Activated T-helper 2 cell treated with anti-CD3 and anti-CD28 coated beads, Interferon-gamma antibody, Interleukin-2, Interleukin-4, amounts not matched to agents 10 μg/mL and 5 μg/mL and 100 μg/mL, durations not matched to agents 14 hours and 24 hours and 36 hours (primary cell): Measurements from ENCODE around the gene GARIN5B. TPM values are rescaled to one million over a fixed set of nuclear protein-coding genes. Genes with fewer than 3 reads are reported as not detected.

ENCODE experiments used
- DNase-seq: peaks from one replicate; pipeline ENCODE4 v3.0.0; 2021; ENCODE audit warnings: low spot score
- H3K27ac Mint-ChIP-seq: one replicate; pipeline ENCODE4 v1.8.0; 2021; ENCODE audit warnings: mixed read lengths
- H3K27me3 Mint-ChIP-seq: one replicate; pipeline ENCODE4 v1.8.0; 2021; ENCODE audit warnings: low read depth, mixed read lengths
- H3K36me3 Mint-ChIP-seq: one replicate; pipeline ENCODE4 v1.8.0; 2021; ENCODE audit warnings: low read depth, mixed read lengths
- H3K4me1 Mint-ChIP-seq: one replicate; pipeline ENCODE4 v1.8.0; 2021; ENCODE audit warnings: low read depth, mixed read lengths
- H3K4me3 Mint-ChIP-seq: one replicate; pipeline ENCODE4 v1.8.0; 2021; ENCODE audit warnings: low read depth, mild to moderate bottlenecking, moderate library complexity, mixed read lengths
- H3K9me3 Mint-ChIP-seq: one replicate; pipeline ENCODE4 v1.8.0; 2021; ENCODE audit warnings: mixed read lengths
- intact Hi-C: fragments of 100-400 bp; cut with micrococcal nuclease; formaldehyde crosslinking; loops from one replicate; pipeline ENCODE4 v1.15.1; 2023
- total RNA-seq: library from RNA; stranded (reverse); gene quantifications from 2 replicates; pipeline ENCODE4 v1.2.3, GENCODE V29; 2022

The GARIN5B gene
- total RNA-seq, 1 donor from 2014 or later = not detected

DNA sequence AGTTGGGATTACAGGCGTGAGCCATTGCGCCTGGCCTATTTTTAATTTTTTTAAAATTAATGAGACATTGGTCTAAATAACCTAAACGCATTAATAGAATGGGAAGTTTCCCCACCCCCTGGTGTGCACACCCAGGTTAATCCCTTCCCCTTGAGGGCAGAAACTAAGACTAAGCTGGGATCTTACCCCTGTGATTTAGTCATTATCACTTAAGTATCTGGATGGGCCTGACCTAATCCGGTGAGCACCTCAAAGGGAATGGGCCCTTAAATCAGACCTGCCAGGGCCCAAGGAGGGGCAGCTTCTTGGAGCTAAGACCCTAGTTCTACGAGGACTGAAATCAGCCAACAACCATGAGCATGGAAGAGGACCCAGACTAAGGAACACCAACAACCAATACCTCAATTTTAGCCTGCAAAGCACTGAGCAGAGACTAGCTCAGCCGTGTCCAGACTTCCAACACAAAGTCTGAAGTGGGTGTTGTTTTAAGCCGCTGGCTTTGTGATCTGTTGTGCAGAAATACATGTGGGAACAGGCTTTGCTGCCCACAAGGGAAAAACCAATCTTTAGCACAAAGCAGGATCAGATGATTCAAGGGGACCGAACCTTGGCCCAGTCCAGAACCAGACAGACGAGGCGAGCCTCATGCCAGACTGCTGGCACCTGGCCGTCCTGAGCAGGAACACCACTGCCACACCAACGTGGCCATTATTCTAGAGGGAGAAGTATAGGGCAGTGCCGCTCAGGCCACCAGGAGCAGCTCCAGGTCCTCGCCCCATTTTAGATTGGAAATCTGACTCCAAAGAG, 37.4 kb upstream of the GARIN5B start:
- Mint-ChIP-seq H3K27ac (no peak overlapping the region), H3K9me3 (no peaks in the 10 kb centered on the region), H3K27me3 (no peaks in the 10 kb centered on the region), H3K36me3 (peaks cover 44% of the 10 kb centered on the region), H3K4me1 (peaks cover 17% of the 10 kb centered on the region), H3K4me3 (no peak overlapping the region)
- intact Hi-C loops = no loop called here
- no peak for DNase-seq

DNA sequence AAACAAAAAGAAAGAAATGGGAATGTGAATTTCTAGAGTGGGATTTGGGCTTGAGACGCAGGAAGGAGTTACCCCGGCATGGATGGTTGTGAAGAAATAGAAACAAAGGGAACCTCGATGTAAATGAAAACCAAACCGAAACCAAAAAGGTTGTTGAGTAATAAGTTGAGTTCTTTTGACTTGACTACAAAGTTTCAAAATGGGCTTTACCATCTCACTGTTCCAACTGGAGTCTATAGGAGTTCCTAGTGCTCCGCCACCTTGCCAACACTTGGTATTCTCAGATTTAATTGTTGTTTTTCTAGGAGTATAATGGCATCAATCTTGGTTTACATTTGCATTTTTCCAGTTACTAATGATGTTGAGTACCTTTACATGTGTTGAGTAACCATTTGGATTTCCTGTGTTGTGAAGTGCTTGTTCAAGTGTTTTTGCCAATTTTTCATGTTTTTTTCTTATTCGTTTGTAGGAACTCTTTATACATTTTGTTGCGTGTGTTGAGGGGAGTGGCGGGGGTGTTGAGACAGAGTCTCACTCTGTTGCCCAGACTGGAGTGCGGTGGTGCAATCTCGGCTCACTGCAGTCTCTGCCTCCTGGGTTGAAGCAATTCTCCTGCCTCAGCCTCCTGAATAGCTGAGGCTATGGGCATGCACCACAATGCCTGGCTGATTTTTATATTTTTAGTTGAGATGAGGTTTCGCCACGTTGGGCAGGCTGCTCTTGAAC, 35.3 kb upstream of the GARIN5B start:
- Mint-ChIP-seq H3K4me3 (no peak overlapping the region), H3K36me3 (peaks cover 32% of the 10 kb centered on the region), H3K4me1 (peaks cover 15% of the 10 kb centered on the region), H3K9me3 (no peaks in the 10 kb centered on the region), H3K27me3 (no peaks in the 10 kb centered on the region), H3K27ac (peak overlapping the region; percentile 75)
- no peak for DNase-seq
- intact Hi-C loops = no loop called here

DNA sequence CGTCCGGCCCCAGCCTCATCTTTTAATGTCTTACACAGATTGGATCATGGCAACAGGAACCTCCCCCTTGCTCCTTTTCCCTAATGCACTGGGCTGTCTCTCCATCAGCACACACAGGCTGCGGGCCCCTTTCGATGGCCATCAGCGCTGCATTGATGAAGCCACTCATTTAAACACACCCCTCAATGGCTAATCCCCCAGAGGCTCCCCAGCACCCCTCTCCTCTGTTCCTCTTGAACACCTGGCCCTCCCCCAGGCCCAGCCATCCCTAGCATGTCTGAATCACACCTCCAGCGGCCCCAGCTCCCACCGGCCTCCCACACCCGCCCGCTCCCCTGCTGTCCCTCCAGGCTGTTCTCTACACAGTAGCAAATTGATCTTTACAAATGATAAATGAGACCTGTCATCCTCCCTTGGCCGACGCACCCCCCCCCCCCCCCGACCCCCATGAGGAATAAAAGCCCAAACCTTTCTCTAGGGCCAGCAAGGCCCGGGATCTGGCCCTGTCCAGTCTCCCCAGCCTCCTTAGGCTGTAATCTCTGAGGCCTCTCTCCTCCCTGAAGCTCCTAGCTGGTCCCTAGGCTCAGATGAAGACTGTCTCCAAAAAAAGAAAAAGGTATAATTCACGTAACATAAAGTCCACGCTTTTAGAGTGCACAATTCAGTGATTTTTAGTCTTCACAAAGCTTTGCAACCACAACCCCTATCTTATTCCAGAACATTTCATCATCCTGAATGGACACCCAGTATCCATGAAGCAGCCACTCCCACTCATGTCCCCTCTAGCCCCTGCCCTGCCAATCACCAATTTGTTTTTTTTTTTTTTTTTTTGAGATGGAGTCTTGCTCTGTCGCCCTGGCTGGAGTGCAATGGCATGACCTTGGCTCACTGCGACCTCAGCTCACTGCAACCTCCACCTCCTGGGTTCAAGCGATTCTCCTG, 30.0 kb upstream of the GARIN5B start:
- Mint-ChIP-seq H3K4me1 (peaks cover 8% of the 10 kb centered on the region), H3K9me3 (no peaks in the 10 kb centered on the region), H3K36me3 (peaks cover 32% of the 10 kb centered on the region), H3K27ac (no peak overlapping the region), H3K27me3 (no peaks in the 10 kb centered on the region), H3K4me3 (no peak overlapping the region)
- DNase-seq = no peak
- intact Hi-C loops = no loop called here

DNA sequence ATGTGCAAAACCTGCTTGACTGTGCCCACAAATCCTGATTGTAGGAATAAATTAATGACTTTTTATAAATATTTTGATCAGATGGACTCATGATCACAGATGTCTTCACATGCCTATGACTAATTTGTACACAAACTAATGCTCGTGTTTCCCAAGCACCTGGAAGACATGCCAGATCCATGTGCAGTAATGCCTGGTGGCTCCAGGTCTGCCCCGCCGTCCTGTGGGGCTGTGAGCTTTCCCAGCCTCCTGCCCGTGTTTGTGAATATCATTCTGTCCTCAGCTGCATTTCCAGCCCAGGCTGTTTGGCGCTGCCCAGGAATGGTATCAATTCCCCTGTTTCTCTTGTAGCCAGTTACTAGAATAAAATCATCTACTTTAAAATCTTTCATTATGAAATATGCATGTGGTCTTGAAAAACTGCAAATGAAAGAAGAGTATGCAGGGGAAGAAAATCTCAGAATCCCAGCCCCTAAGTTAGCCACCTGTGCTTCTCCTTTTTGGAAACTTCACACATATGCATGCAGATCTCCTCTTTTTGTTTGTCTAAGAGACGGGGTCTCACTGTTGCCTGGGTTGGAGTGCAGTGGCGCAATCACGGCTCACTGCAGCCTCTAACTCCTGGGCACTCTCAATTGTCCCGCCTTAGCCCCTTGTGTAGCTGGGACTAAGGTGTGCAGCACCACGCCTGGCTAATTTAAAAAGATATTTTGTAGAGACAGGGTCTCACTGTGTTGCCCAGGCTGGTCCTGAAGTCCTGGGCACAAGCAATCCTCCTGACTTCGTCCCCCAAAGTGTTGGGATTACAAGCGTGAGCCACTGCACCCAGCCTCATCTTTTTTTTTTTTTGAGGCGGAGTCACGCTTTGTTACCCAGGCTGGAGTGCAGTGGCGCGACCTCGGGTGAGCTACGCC, 28.9 kb upstream of the GARIN5B start:
- H3K36me3 Mint-ChIP-seq = peaks cover 44% of the 10 kb centered on the region

DNA sequence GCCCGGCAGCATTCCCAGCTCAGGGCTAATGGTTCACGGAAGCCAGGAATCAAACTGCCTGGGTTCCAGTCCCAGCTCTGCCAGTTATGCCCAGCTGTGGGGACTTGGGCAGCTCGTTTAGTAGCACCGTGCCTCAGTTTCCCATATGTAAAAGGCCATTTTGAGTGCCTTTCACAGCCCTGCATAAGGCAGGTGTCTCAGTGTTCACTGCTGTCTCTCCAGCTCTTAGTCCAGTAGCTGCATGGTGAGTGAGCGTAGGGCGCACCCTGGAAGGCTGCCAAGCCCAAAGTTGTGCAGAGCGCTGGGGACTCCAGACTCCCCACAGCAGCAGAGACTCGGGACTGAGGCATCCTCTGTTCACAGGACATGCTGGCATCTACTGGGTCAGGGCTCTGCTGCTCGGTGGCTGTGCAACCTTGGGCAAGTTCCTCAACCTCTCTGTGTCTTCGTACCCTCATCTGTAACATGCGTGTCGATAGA, 28.2 kb upstream of the GARIN5B start:
- Mint-ChIP-seq H3K4me1 (peaks cover 17% of the 10 kb centered on the region), H3K9me3 (no peaks in the 10 kb centered on the region), H3K36me3 (peaks cover 51% of the 10 kb centered on the region), H3K27me3 (no peaks in the 10 kb centered on the region), H3K4me3 (no peak overlapping the region), H3K27ac (no peak overlapping the region)
- DNase-seq = no peak
- intact Hi-C loops = no loop called here

More for the DNA sequence above, 28.9 kb upstream of the GARIN5B start:
- no peak overlapping the region for H3K27ac Mint-ChIP-seq
- DNase-seq = no peak
- intact Hi-C loops = no loop called here
- H3K4me1 Mint-ChIP-seq = peaks cover 15% of the 10 kb centered on the region
- H3K27me3 Mint-ChIP-seq = no peaks in the 10 kb centered on the region
- H3K4me3 Mint-ChIP-seq = no peak overlapping the region
- no peaks in the 10 kb centered on the region for H3K9me3 Mint-ChIP-seq

DNA sequence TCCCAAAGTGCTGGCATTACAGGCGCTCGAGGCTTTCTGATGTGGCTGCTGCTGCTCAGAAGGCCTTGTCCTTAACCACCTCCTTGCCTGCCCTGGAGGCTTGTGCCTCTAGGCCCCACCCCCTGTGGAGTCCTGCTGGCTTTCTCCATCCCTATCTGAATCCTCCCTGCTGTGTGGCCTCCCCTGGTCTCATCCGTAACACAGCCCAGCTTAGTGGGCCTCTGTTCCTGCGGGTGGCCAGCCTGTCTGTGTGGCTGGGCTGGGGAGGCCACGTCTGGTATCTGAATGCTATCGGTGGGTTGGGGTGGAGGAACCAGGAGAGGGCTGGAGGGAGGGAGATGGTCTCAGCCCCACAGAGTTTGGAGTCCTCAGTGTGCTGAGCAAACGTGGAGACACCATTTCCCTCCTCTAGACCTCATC, 27.4 kb upstream of the GARIN5B start:
- no peaks in the 10 kb centered on the region for H3K27me3 Mint-ChIP-seq
- no peak overlapping the region for H3K4me3 Mint-ChIP-seq
- peaks cover 57% of the 10 kb centered on the region for H3K36me3 Mint-ChIP-seq
- H3K27ac Mint-ChIP-seq = peak overlapping the region; percentile 7
- H3K4me1 Mint-ChIP-seq = peaks cover 18% of the 10 kb centered on the region
- H3K9me3 Mint-ChIP-seq = no peaks in the 10 kb centered on the region
- intact Hi-C loops = no loop called here
- no peak for DNase-seq

DNA sequence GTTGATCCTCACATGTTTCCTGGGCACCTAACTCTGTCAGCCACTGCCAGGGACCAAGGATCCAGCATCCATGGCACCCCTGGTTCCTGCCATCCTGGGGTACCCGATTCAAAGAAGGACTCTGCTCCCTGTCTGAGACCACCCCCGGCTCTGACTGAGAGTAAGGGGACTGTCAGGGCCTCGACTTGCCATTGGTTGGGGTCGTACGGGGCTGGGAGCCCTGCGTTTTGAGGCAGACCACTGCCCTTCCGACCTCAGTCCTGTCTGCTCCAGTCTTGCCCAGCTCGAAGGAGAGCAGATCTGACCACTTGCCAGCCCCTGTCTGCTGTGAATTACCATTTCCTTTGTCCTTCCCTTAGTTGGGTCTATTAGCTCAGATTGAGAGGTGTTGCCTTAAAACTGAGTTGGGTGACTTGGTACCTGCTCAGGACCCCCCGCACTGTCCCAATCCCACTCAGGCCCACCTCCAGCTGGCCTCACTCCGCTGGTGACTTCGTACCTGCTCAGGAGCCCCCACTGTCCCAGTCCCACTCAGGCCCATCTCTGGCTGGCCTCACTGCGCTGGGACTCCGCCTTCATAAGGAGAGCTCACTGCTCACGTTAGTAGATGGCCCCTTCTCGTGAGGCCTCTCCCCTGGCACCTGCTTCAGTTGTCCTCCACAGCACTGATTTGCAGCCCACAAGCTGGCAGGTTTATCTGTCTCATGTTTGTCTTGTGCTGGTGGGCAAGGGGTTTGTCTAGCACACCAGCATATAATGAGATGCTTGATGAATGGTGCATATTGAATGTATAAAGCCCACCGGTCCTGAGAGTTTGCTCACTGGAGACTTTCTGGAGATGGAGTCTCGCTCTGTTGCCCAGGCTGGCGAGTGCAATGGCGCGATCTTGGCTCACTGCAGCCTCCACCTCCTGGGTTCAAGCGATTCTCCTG, 26.6 kb upstream of the GARIN5B start:
- Mint-ChIP-seq H3K36me3 (peaks cover 57% of the 10 kb centered on the region), H3K4me1 (peaks cover 26% of the 10 kb centered on the region), H3K27ac (no peak overlapping the region), H3K27me3 (no peaks in the 10 kb centered on the region), H3K9me3 (no peaks in the 10 kb centered on the region), H3K4me3 (peak overlapping the region; percentile 33)
- no peak for DNase-seq
- intact Hi-C loops = loop anchor here (5.0 to 10.0 kb wide), 3 partner anchors 87 to 253 kb away; partner anchors contain the start of genes ZNF524, ZNF580, ZNF581 and ZNF865

DNA sequence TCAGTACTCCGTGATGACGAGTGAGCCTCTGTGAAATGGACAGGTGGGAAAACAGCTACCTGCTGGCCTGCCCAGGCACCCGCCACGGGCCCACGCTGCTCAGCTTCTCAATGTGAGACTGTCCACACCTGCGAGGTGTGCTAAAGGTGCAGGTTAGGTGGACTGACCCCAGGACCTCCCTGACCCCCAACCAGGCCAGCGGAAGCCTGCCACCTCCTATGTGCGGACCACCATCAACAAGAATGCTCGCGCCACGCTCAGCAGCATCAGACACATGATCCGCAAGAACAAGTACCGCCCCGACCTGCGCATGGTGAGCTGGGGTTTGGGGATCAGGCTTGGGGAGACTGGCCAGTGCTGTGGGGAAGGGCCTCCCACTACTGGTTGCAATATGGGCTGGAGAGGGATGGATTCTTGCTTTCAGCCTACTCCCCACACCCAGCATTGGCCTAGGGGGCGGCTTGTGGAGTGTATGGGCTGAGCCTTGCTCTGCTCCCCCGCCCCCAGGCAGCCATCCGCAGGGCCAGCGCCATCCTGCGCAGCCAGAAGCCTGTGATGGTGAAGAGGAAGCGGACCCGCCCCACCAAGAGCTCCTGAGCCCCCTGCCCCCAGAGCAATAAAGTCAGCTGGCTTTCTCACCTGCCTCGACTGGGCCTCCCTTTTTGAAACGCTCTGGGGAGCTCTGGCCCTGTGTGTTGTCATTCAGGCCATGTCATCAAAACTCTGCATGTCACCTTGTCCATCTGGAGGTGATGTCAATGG, 24.9 kb upstream of the GARIN5B start:
- no peak overlapping the region for H3K27ac Mint-ChIP-seq
- intact Hi-C loops = loop anchor here (5.0 to 10.0 kb wide), 3 partner anchors 86 to 254 kb away; partner anchors contain the start of genes ZNF524, ZNF580, ZNF581 and ZNF865
- no peaks in the 10 kb centered on the region for H3K27me3 Mint-ChIP-seq
- H3K4me1 Mint-ChIP-seq = peaks cover 30% of the 10 kb centered on the region
- DNase-seq = no peak
- H3K9me3 Mint-ChIP-seq = no peaks in the 10 kb centered on the region
- peaks cover 62% of the 10 kb centered on the region for H3K36me3 Mint-ChIP-seq
- H3K4me3 Mint-ChIP-seq = peak overlapping the region; percentile 100

DNA sequence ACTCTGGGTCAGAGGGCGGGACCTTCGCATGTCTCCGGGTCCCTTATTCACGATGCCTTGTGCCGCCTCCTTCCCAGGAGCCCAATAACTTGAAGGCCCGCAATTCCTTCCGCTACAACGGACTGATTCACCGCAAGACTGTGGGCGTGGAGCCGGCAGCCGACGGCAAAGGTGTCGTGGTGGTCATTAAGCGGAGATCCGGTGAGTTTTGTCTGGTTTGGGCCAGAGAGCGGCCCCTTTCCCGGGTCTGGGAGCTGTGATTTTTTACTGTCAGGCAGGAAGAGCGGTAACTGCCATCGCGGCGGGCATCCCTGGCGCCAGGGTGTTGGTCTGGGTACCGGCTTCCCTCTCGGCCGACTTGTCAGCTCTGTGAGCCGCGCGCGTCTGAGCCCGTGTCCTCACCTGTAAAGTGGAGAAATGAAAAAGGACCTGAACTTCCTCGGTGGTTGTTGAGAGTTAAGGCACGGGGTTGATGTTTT, 23.5 kb upstream of the GARIN5B start:
- H3K36me3 Mint-ChIP-seq = peaks cover 71% of the 10 kb centered on the region
- no peaks in the 10 kb centered on the region for H3K27me3 Mint-ChIP-seq
- peaks cover 42% of the 10 kb centered on the region for H3K4me1 Mint-ChIP-seq
- intact Hi-C loops = loop anchor here (5.0 to 10.0 kb wide), 3 partner anchors 84 to 256 kb away; partner anchors contain the start of genes ZNF524, ZNF580, ZNF581 and ZNF865
- peak overlapping the region; percentile 100 for H3K4me3 Mint-ChIP-seq
- no peak for DNase-seq
- peak overlapping the region; percentile 94 for H3K27ac Mint-ChIP-seq
- no peaks in the 10 kb centered on the region for H3K9me3 Mint-ChIP-seq
